HCT116 (cell line): ENCODE results near the gene CCS.
"Not testable (repeated sequence)": the region's sequence is repeated elsewhere in the genome, so short reads cannot be mapped to it uniquely, and the experiment has no call there.

Experiments
- CEBPB ChIP-seq: IDR thresholded peaks from 2 replicates; pipeline ENCODE4 v1.6.1; 2012; ENCODE audit warnings: low read depth
- CTCF ChIP-seq, 3 experiments: fragments of 200-600 bp in 1 of 3; sonication (generic) in 1 of 3; IDR thresholded peaks in 2 of 3; conservative IDR thresholded peaks in 1 of 3; 2 replicates each; pipeline ENCODE4 v1.5.1; 2012 to 2017; ENCODE audit warnings: low read depth in 2 of 3, low read length in 2 of 3, antibody characterized with exemption in 1 of 3, borderline replicate concordance in 1 of 3, control low read depth in 1 of 3, mild to moderate bottlenecking in 1 of 3, mixed read lengths in 1 of 3, mixed run types in 1 of 3, moderate library complexity in 1 of 3; ENCODE audit not compliant: insufficient read depth in 1 of 3
- JUND ChIP-seq: IDR thresholded peaks from 2 replicates; pipeline ENCODE4 v1.6.1; 2012
- POLR2A ChIP-seq: IDR thresholded peaks from 2 replicates; pipeline ENCODE4 v1.7.0; 2011; ENCODE audit warnings: borderline replicate concordance; ENCODE audit not compliant: insufficient read depth, insufficient read length; ENCODE audit errors: extremely low read depth
- POLR2AphosphoS5 ChIP-seq: IDR thresholded peaks from 2 replicates; pipeline ENCODE4 v1.6.1; 2011; ENCODE audit warnings: mild to moderate bottlenecking, low read depth, low read length, moderate library complexity
- ZFX ChIP-seq: fragments of 450-650 bp; IDR thresholded peaks from 2 replicates; pipeline ENCODE4 v1.6.1; 2017
- TF ChIP-seq, protein P1 (sequence below): IDR thresholded peaks from 2 replicates; pipeline ENCODE4 v1.6.1; 2012

- TF ChIP-seq POLR2AphosphoS5; CTCF (IDR thresholded peaks at IDR 0.05 in 2 of 3, conservative IDR thresholded peaks at IDR 0.05 in 1 of 3; ENCODE audit: borderline replicate concordance in 1 of 3, insufficient read depth in 1 of 3, low read depth in 2 of 3, low read length in 2 of 3); ZFX; CEBPB; POLR2A; JUND: not testable (repeated sequence)
- TF ChIP-seq, protein P1, sequence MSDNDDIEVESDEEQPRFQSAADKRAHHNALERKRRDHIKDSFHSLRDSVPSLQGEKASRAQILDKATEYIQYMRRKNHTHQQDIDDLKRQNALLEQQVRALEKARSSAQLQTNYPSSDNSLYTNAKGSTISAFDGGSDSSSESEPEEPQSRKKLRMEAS = not testable (repeated sequence)
These were observed 10.3 kb upstream of the CCS start for GRCh38 chr11:66582565-66583147.
